ENCODE measurements around the gene SPON2. TPM values are rescaled to one million over a fixed set of nuclear protein-coding genes. Genes with fewer than 3 reads are reported as not detected.

SPON2 gene
- total RNA-seq, 1 experiment from 2014 or later: 6.6 TPM

- TF ChIP-seq, protein P1, sequence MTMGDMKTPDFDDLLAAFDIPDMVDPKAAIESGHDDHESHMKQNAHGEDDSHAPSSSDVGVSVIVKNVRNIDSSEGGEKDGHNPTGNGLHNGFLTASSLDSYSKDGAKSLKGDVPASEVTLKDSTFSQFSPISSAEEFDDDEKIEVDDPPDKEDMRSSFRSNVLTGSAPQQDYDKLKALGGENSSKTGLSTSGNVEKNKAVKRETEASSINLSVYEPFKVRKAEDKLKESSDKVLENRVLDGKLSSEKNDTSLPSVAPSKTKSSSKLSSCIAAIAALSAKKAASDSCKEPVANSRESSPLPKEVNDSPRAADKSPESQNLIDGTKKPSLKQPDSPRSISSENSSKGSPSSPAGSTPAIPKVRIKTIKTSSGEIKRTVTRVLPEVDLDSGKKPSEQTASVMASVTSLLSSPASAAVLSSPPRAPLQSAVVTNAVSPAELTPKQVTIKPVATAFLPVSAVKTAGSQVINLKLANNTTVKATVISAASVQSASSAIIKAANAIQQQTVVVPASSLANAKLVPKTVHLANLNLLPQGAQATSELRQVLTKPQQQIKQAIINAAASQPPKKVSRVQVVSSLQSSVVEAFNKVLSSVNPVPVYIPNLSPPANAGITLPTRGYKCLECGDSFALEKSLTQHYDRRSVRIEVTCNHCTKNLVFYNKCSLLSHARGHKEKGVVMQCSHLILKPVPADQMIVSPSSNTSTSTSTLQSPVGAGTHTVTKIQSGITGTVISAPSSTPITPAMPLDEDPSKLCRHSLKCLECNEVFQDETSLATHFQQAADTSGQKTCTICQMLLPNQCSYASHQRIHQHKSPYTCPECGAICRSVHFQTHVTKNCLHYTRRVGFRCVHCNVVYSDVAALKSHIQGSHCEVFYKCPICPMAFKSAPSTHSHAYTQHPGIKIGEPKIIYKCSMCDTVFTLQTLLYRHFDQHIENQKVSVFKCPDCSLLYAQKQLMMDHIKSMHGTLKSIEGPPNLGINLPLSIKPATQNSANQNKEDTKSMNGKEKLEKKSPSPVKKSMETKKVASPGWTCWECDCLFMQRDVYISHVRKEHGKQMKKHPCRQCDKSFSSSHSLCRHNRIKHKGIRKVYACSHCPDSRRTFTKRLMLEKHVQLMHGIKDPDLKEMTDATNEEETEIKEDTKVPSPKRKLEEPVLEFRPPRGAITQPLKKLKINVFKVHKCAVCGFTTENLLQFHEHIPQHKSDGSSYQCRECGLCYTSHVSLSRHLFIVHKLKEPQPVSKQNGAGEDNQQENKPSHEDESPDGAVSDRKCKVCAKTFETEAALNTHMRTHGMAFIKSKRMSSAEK (CRISPR knock-in tag; IDR thresholded peaks at IDR 0.05; ENCODE audit: borderline replicate concordance): no peak
- no peak for TF ChIP-seq ZNF281 (CRISPR knock-in tag; IDR thresholded peaks at IDR 0.05)
- no peak for TF ChIP-seq JUN (CRISPR knock-in tag; IDR thresholded peaks at IDR 0.05)
- TF ChIP-seq JAZF1 (CRISPR knock-in tag; IDR thresholded peaks at IDR 0.05): no peak
- no peak for TF ChIP-seq GTF2I (CRISPR knock-in tag; conservative IDR thresholded peaks at IDR 0.05)
- TF ChIP-seq NFYB (CRISPR knock-in tag; conservative IDR thresholded peaks at IDR 0.05; ENCODE audit: low read depth): no peak
- TF ChIP-seq NFATC4 (CRISPR knock-in tag; IDR thresholded peaks at IDR 0.05): no peak
- TF ChIP-seq ELF4 (CRISPR knock-in tag; IDR thresholded peaks at IDR 0.05; ENCODE audit: low read depth): no peak
- no peak for TF ChIP-seq ZNF423 (CRISPR knock-in tag; IDR thresholded peaks at IDR 0.05)
Measured at GRCh38 chr4:1214101-1215095, 42.0 kb upstream of the SPON2 start (continued).

GRCh38 chr4:1213336-1213995, 41.1 kb upstream of the SPON2 start:
- no peaks in the 10 kb centered on the region for H3K4me1 Mint-ChIP-seq
- no peak overlapping the region for H3K4me3 Mint-ChIP-seq
- DNase-seq (ENCODE audit: low spot score) (no peak), ATAC-seq (no peak)
- H3K27me3 Mint-ChIP-seq (ENCODE audit: low read depth): no peaks in the 10 kb centered on the region
- ChIA-PET CTCF (no interaction called here), POLR2A (no interaction called here)
- no peaks in the 10 kb centered on the region for H3K9me3 Mint-ChIP-seq
- H3K36me3 Mint-ChIP-seq: peaks cover 11% of the 10 kb centered on the region
- no peak overlapping the region for H3K27ac Mint-ChIP-seq
- TF ChIP-seq RELA (CRISPR knock-in tag; IDR thresholded peaks at IDR 0.05; ENCODE audit: borderline replicate concordance) (no peak), ZNF138 (CRISPR knock-in tag; conservative IDR thresholded peaks at IDR 0.05) (no peak), SMAD3 (CRISPR knock-in tag; IDR thresholded peaks at IDR 0.05; ENCODE audit: borderline replicate concordance) (no peak), ZNF281 (CRISPR knock-in tag; IDR thresholded peaks at IDR 0.05) (no peak)
- TF ChIP-seq, protein P2, sequence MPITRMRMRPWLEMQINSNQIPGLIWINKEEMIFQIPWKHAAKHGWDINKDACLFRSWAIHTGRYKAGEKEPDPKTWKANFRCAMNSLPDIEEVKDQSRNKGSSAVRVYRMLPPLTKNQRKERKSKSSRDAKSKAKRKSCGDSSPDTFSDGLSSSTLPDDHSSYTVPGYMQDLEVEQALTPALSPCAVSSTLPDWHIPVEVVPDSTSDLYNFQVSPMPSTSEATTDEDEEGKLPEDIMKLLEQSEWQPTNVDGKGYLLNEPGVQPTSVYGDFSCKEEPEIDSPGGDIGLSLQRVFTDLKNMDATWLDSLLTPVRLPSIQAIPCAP (CRISPR knock-in tag; IDR thresholded peaks at IDR 0.05): no peak
- TF ChIP-seq, protein P3, sequence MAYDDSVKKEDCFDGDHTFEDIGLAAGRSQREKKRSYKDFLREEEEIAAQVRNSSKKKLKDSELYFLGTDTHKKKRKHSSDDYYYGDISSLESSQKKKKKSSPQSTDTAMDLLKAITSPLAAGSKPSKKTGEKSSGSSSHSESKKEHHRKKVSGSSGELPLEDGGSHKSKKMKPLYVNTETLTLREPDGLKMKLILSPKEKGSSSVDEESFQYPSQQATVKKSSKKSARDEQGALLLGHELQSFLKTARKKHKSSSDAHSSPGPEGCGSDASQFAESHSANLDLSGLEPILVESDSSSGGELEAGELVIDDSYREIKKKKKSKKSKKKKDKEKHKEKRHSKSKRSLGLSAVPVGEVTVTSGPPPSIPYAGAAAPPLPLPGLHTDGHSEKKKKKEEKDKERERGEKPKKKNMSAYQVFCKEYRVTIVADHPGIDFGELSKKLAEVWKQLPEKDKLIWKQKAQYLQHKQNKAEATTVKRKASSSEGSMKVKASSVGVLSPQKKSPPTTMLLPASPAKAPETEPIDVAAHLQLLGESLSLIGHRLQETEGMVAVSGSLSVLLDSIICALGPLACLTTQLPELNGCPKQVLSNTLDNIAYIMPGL (CRISPR knock-in tag; IDR thresholded peaks at IDR 0.05): no peak
- TF ChIP-seq, protein P4, sequence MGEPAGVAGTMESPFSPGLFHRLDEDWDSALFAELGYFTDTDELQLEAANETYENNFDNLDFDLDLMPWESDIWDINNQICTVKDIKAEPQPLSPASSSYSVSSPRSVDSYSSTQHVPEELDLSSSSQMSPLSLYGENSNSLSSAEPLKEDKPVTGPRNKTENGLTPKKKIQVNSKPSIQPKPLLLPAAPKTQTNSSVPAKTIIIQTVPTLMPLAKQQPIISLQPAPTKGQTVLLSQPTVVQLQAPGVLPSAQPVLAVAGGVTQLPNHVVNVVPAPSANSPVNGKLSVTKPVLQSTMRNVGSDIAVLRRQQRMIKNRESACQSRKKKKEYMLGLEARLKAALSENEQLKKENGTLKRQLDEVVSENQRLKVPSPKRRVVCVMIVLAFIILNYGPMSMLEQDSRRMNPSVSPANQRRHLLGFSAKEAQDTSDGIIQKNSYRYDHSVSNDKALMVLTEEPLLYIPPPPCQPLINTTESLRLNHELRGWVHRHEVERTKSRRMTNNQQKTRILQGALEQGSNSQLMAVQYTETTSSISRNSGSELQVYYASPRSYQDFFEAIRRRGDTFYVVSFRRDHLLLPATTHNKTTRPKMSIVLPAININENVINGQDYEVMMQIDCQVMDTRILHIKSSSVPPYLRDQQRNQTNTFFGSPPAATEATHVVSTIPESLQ (CRISPR knock-in tag; IDR thresholded peaks at IDR 0.05): no peak
- TF ChIP-seq, protein P5, sequence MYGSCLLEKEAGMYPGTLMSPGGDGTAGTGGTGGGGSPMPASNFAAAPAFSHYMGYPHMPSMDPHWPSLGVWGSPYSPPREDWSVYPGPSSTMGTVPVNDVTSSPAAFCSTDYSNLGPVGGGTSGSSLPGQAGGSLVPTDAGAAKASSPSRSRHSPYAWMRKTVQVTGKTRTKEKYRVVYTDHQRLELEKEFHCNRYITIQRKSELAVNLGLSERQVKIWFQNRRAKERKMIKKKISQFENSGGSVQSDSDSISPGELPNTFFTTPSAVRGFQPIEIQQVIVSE (CRISPR knock-in tag; IDR thresholded peaks at IDR 0.05; ENCODE audit: borderline replicate concordance): no peak
